B cell (primary cell): ENCODE data around the gene TMEM130. TPM values are rescaled to one million over a fixed set of nuclear protein-coding genes. Genes with fewer than 3 reads are reported as not detected.

Experiments
- ATAC-seq: fragments of 200-7000 bp; cut with Tn5 transposase; one replicate; pipeline ENCODE4 v1.10.0; 2021; ENCODE audit warnings: low read depth, mild to moderate bottlenecking, moderate number of reproducible peaks, moderate library complexity
- CTCF ChIA-PET: fragments of 350-600 bp; sonication (Branson Sonifier 250); formaldehyde crosslinking; loops from one replicate; lab custom pipeline; 2021; ENCODE audit warnings: antibody characterized with exemption, inconsistent platforms; lab: Charles Lee
- POLR2A ChIA-PET: fragments of 350-600 bp; sonication (Branson Sonifier 250); formaldehyde crosslinking; loops from one replicate; lab custom pipeline; 2021; ENCODE audit warnings: antibody characterized with exemption; lab: Charles Lee
- DNase-seq: peaks from one replicate; pipeline ENCODE4 v3.0.0; 2013
- H2AFZ ChIP-seq: 2 replicates; pipeline ENCODE4 v1.6.1; 2012; ENCODE audit warnings: mild to moderate bottlenecking, low read depth, low read length; ENCODE audit not compliant: insufficient read depth, poor library complexity, severe bottlenecking
- H3K27ac ChIP-seq, 2 donors: 1 replicate in 1 of 2; 2 replicates in 1 of 2; pipeline ENCODE4 v1.5.1; 2012 to 2013; ENCODE audit warnings: low read length in 2 of 2, mild to moderate bottlenecking in 2 of 2, moderate library complexity in 1 of 2
- H3K27me3 ChIP-seq, 4 experiments: fragments of 200-600 bp in 1 of 4; sonication (generic) in 1 of 4; replicated peaks in 1 of 4; 1 replicate in 2 of 4; 2 replicates in 2 of 4; pipeline versions ENCODE4 v1.6.1 to v1.7.0; 2013 to 2016; ENCODE audit warnings: low read length in 3 of 4, mild to moderate bottlenecking in 2 of 4, mixed read lengths in 1 of 4, moderate library complexity in 1 of 4; ENCODE audit not compliant: insufficient read depth in 4 of 4, control insufficient read depth in 3 of 4; ENCODE audit errors: control extremely low read depth in 1 of 4
- H3K36me3 ChIP-seq, 2 experiments: replicated peaks in 1 of 2; 1 replicate in 1 of 2; 2 replicates in 1 of 2; pipeline versions ENCODE4 v1.6.1 to v1.7.1; 2013; ENCODE audit warnings: low read length in 1 of 2; ENCODE audit not compliant: insufficient read depth in 2 of 2, control insufficient read depth in 1 of 2; ENCODE audit errors: control extremely low read depth in 1 of 2, extremely low read depth in 1 of 2
- H3K4me1 ChIP-seq, 2 donors: fragments of 200-600 bp in 1 of 2; sonication (generic) in 1 of 2; 1 replicate in 1 of 2; 2 replicates in 1 of 2; pipeline versions ENCODE4 v1.5.1 to v1.6.1; 2013 to 2017; ENCODE audit warnings: low read length in 2 of 2; ENCODE audit not compliant: control insufficient read depth in 2 of 2, insufficient read depth in 2 of 2
- H3K4me2 ChIP-seq: replicated peaks from 2 replicates; pipeline ENCODE3; 2012; ENCODE audit warnings: mild to moderate bottlenecking, low read depth, low read length; ENCODE audit not compliant: poor library complexity, severe bottlenecking
- H3K4me3 ChIP-seq, 5 experiments: fragments of 200-600 bp in 1 of 5; sonication (generic) in 1 of 5; 1 replicate in 3 of 5; 2 replicates in 2 of 5; pipeline versions ENCODE4 v1.5.1 to v1.7.0; 2011 to 2016; ENCODE audit warnings: low read length in 4 of 5, mild to moderate bottlenecking in 4 of 5, low read depth in 2 of 5, control low read depth in 1 of 5, moderate library complexity in 1 of 5; ENCODE audit not compliant: insufficient read depth in 1 of 5; ENCODE audit errors: control extremely low read depth in 1 of 5, extremely low read depth in 1 of 5
- H3K79me2 ChIP-seq: fragments of 200-600 bp; sonication (generic); one replicate; pipeline ENCODE4 v1.6.0; 2016; ENCODE audit warnings: low read length; ENCODE audit not compliant: control insufficient read depth, insufficient read depth
- H3K9ac ChIP-seq: fragments of 200-600 bp; sonication (generic); 2 replicates; pipeline ENCODE4 v1.6.1; 2017; ENCODE audit warnings: mild to moderate bottlenecking, low read length, moderate library complexity
- H3K9me3 ChIP-seq, 3 donors: one replicate each; pipeline versions ENCODE4 v1.6.1 to v1.7.1; 2013; ENCODE audit warnings: low read length in 2 of 3; ENCODE audit not compliant: control insufficient read depth in 2 of 3, insufficient read depth in 1 of 3; ENCODE audit errors: control extremely low read depth in 1 of 3
- H4K20me1 ChIP-seq: 2 replicates; pipeline ENCODE4 v1.6.0; 2012; ENCODE audit warnings: mild to moderate bottlenecking, low read length; ENCODE audit not compliant: insufficient read depth, control insufficient read depth, poor library complexity, severe bottlenecking
- H3K27ac Mint-ChIP-seq: one replicate; pipeline ENCODE4 v1.8.0; 2021; ENCODE audit warnings: mixed read lengths
- H3K27me3 Mint-ChIP-seq: one replicate; pipeline ENCODE4 v1.8.0; 2021; ENCODE audit warnings: mixed read lengths
- H3K4me1 Mint-ChIP-seq: one replicate; pipeline ENCODE4 v1.8.0; 2021; ENCODE audit warnings: mixed read lengths
- H3K4me3 Mint-ChIP-seq: one replicate; pipeline ENCODE4 v1.8.0; 2021; ENCODE audit warnings: mixed read lengths
- H3K9me3 Mint-ChIP-seq: one replicate; pipeline ENCODE4 v1.8.0; 2022; ENCODE audit warnings: mixed read lengths; ENCODE audit not compliant: insufficient read depth
- EZH2 ChIP-seq: IDR thresholded peaks from 2 replicates; pipeline ENCODE4 v1.6.1; 2012; ENCODE audit warnings: borderline replicate concordance, low read depth, mild to moderate bottlenecking, moderate library complexity, low read length; ENCODE audit not compliant: insufficient read depth, poor library complexity, severe bottlenecking
- WGBS: methylation state at CpG from one replicate; pipeline ENCODE4 v1.1.5; 2013; ENCODE audit warnings: missing lambda C conversion rate; ENCODE audit not compliant: insufficient coverage; 5-methylcytosine and 5-hydroxymethylcytosine counted together
- intact Hi-C: fragments of 100-400 bp; cut with micrococcal nuclease; formaldehyde crosslinking; loops from one replicate; pipeline ENCODE4 v1.10.0; 2022
- polyA plus RNA-seq: library from polyadenylated mRNA; depleted of rRNA; stranded (reverse); fragments of >200 nt; gene quantifications from 2 replicates; pipeline ENCODE4 v1.2.3, GENCODE V29; 2012
- total RNA-seq, 2 donors: library from RNA; stranded (reverse); fragments of 120-200 nt in 1 of 2; gene quantifications; 1 replicate in 1 of 2; 2 replicates in 1 of 2; pipeline versions ENCODE4 v1.2.3 to v1.2.4, GENCODE V29; 2013 to 2022
- TF ChIP-seq, protein P1 (sequence below): fragments of 200-600 bp; IDR thresholded peaks from one replicate; pipeline ENCODE4 v1.8.0; 2022; ENCODE audit warnings: antibody characterized with exemption, mild to moderate bottlenecking

TMEM130 gene
- total and polyA plus RNA-seq, 2 donors (not counting 1 experiment from before 2014, with no cell fraction given) = 0.20 TPM; not detected in 1

DNA sequence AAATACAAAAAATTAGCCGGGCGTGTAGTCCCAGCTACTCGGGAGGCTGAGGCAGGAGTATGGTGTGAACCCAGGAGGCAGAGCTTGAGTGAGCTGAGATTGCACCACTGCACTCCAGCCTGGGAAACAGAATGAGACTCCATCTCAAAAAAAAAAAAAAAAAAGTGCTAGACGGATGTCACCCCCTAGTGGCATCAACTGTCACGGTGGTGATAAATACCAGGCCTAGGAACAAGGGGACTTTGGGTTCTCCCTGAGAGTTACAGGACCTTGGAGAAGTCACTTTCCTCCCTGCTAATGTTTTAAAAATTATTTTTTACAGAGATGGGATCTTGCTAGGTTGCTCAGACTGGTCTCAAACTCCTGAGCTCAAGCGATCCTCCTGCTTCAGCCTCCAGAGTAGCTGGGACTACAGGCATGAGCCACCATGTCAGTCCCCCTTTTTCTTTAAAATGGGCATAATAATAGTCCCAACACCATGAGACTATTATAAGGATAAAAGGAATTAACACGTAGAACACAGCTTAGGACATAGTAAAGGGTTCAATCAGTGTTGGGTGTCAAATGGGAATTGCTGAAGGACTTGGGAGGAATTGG, 2.6 kb upstream of the TMEM130 start:
- peaks cover 12% of the 10 kb centered on the region for H3K4me1 Mint-ChIP-seq
- ChIA-PET CTCF (interaction anchor here (0.6 to 3.9 kb wide), 7 partner anchors 9 to 451 kb away, joined by 3 to 24 read pairs (median 4); no protein-coding TSS in a partner anchor), POLR2A (no interaction called here)
- Histone ChIP-seq H3K27ac (no peak overlapping the region), H3K4me2 (no peak overlapping the region), H3K4me3 (no peak overlapping the region), H3K9me3 (peaks cover 0 to 14% (median 0%) of the 10 kb centered on the region in 3 donors), H2AFZ (no peak overlapping the region), H3K9ac (no peak overlapping the region), H3K79me2 (no peaks in the 10 kb centered on the region), H3K4me1 (peaks cover 16 to 22% of the 10 kb centered on the region in 2 donors), H4K20me1 (no peaks in the 10 kb centered on the region), H3K27me3 (peaks cover 0 to 25% (median 9%) of the 10 kb centered on the region in 4 experiments), H3K36me3 (no peaks in the 10 kb centered on the region)
- TF ChIP-seq, protein P1, sequence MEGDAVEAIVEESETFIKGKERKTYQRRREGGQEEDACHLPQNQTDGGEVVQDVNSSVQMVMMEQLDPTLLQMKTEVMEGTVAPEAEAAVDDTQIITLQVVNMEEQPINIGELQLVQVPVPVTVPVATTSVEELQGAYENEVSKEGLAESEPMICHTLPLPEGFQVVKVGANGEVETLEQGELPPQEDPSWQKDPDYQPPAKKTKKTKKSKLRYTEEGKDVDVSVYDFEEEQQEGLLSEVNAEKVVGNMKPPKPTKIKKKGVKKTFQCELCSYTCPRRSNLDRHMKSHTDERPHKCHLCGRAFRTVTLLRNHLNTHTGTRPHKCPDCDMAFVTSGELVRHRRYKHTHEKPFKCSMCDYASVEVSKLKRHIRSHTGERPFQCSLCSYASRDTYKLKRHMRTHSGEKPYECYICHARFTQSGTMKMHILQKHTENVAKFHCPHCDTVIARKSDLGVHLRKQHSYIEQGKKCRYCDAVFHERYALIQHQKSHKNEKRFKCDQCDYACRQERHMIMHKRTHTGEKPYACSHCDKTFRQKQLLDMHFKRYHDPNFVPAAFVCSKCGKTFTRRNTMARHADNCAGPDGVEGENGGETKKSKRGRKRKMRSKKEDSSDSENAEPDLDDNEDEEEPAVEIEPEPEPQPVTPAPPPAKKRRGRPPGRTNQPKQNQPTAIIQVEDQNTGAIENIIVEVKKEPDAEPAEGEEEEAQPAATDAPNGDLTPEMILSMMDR = peak; percentile 56
- no peak for TF ChIP-seq EZH2
- H3K27ac Mint-ChIP-seq = no peak overlapping the region
- intact Hi-C loops = loop anchor here (10.0 kb wide), 3 partner anchors 272 to 558 kb away; partner anchors contain the start of gene SMURF1
- peaks cover 4% of the 10 kb centered on the region for H3K27me3 Mint-ChIP-seq
- no peak overlapping the region for H3K4me3 Mint-ChIP-seq
- 86% methylated on average over 2 of the region's 7 CpGs for WGBS
- H3K9me3 Mint-ChIP-seq = no peaks in the 10 kb centered on the region
- no peak for ATAC-seq
- DNase-seq = peak; percentile 50
